OCI-LY7 (cell line): ENCODE data around the gene CNDP1. TPM values are rescaled to one million over a fixed set of nuclear protein-coding genes. Genes with fewer than 3 reads are reported as not detected.

Source experiments
- BruUV-seq: library from RNA; stranded (reverse); fragments of 400-500 nt; replicated peaks from 2 replicates; lab custom pipeline; 2021; lab: Mats Ljungman, UMichigan
- CTCF ChIA-PET: fragments of 300-600 bp; sonication (Branson Sonifier 250); formaldehyde crosslinking; loops from one replicate; lab custom pipeline; 2022; ENCODE audit warnings: antibody characterized with exemption; ENCODE audit not compliant: unreplicated experiment; lab: Charles Lee
- POLR2A ChIA-PET: fragments of 300-600 bp; sonication (Branson Sonifier 250); formaldehyde crosslinking; loops from one replicate; lab custom pipeline; 2022; ENCODE audit warnings: antibody characterized with exemption; lab: Charles Lee
- DNase-seq: peaks from one replicate; pipeline ENCODE4 v3.0.0-alpha.2; 2015; ENCODE audit warnings: low spot score
- H2AFZ ChIP-seq: fragments of 200-600 bp; sonication (generic), shearing (Covaris generic); 2 replicates; pipeline ENCODE4 v1.6.1; 2014; ENCODE audit warnings: mild to moderate bottlenecking, antibody characterized with exemption, low read length, moderate library complexity
- H3K27ac ChIP-seq: fragments of 200-600 bp; sonication (generic); 2 replicates; pipeline ENCODE4 v1.5.1; 2014; ENCODE audit warnings: mixed run types, low read depth, mild to moderate bottlenecking, moderate library complexity, low read length, inconsistent platforms; ENCODE audit not compliant: poor library complexity, severe bottlenecking
- H3K36me3 ChIP-seq: fragments of 200-600 bp; sonication (generic); 2 replicates; pipeline ENCODE4 v1.6.1; 2014; ENCODE audit warnings: mild to moderate bottlenecking, antibody characterized with exemption, low read length, moderate library complexity, mixed read lengths; ENCODE audit not compliant: insufficient read depth
- H3K4me1 ChIP-seq: fragments of 200-600 bp; sonication (generic); 2 replicates; pipeline ENCODE4 v1.5.1; 2014; ENCODE audit warnings: mild to moderate bottlenecking, low read length; ENCODE audit not compliant: insufficient read depth, poor library complexity, severe bottlenecking
- H3K4me2 ChIP-seq: fragments of 200-600 bp; sonication (generic); 2 replicates; pipeline ENCODE4 v1.6.1; 2014; ENCODE audit warnings: mild to moderate bottlenecking, low read length
- H3K4me3 ChIP-seq: fragments of 200-600 bp; sonication (generic); 2 replicates; pipeline ENCODE4 v1.5.1; 2014; ENCODE audit warnings: mild to moderate bottlenecking, low read depth, low read length; ENCODE audit not compliant: poor library complexity, severe bottlenecking
- H3K79me2 ChIP-seq: fragments of 200-600 bp; sonication (generic); 2 replicates; pipeline ENCODE4 v1.6.1; 2016; ENCODE audit warnings: low read depth, mild to moderate bottlenecking, low read length, moderate library complexity, mixed read lengths; ENCODE audit not compliant: insufficient read depth
- H3K9me2 ChIP-seq: fragments of 200-600 bp; sonication (generic); 2 replicates; pipeline ENCODE4 v1.6.1; 2016; ENCODE audit warnings: mild to moderate bottlenecking, low read length, mixed read lengths; ENCODE audit not compliant: insufficient read depth
- H3K9me3 ChIP-seq: fragments of 200-600 bp; sonication (generic); 2 replicates; pipeline ENCODE4 v1.6.1; 2014; ENCODE audit warnings: mild to moderate bottlenecking, mixed run types, low read length, mixed read lengths
- H4K20me1 ChIP-seq: fragments of 200-600 bp; sonication (generic); 2 replicates; pipeline ENCODE4 v1.6.1; 2014; ENCODE audit warnings: mild to moderate bottlenecking, antibody characterized with exemption, low read length, moderate library complexity, mixed read lengths; ENCODE audit not compliant: insufficient read depth
- EZH2phosphoT487 ChIP-seq: fragments of 200-600 bp; sonication (generic); IDR thresholded peaks from 2 replicates; pipeline ENCODE4 v1.6.1; 2018; ENCODE audit warnings: low read depth, borderline replicate concordance, mild to moderate bottlenecking, mixed run types, antibody characterized with exemption, low read length, moderate library complexity, mixed read lengths
- intact Hi-C: fragments of 100-400 bp; cut with micrococcal nuclease; formaldehyde crosslinking; loops from one replicate; pipeline ENCODE4 v1.10.0; 2022; ENCODE audit not compliant: unreplicated experiment
- total RNA-seq, 2 experiments: library from RNA; depleted of rRNA in 1 of 2; stranded (reverse); fragments of >200 nt in 1 of 2; shearing (Covaris generic) in 1 of 2; gene quantifications; 2 replicates each; pipeline ENCODE4 v1.2.3, GENCODE V29; 2014 to 2022
- TF ChIP-seq, protein P1 (sequence below): fragments of 200-600 bp; sonication (generic); conservative IDR thresholded peaks from 2 replicates; pipeline ENCODE4 v1.5.1; 2014; ENCODE audit warnings: mild to moderate bottlenecking, antibody characterized with exemption, low read length, moderate library complexity, mixed read lengths

The CNDP1 gene
- total RNA-seq, 2 experiments from 2014 or later = not detected

DNA sequence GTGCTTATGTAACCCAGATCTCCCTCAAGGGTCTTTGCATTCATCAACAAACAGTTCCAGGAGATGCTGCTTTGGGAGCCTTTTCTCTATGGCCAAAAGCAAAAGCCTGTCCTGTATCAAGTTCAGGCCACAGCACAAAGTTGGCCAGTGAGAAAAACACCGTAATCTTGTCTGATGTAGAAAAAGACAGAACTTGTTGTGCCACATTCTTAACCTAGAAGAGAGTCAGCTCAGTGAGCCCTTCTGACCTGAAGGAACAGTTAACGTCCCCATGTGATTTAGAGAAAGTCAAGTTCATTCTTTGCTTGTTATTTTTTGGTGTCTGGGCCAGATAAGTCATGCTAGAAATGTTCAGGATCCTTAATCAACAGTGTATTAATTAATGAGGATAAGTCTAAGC, 7.8 kb upstream of the CNDP1 start:
- Histone ChIP-seq H3K4me3 (no peak overlapping the region), H3K4me2 (no peak overlapping the region), H3K9me3 (no peaks in the 10 kb centered on the region), H3K36me3 (no peaks in the 10 kb centered on the region), H2AFZ (no peak overlapping the region), H3K79me2 (no peaks in the 10 kb centered on the region), H3K27ac (no peak overlapping the region), H4K20me1 (no peaks in the 10 kb centered on the region), H3K9me2 (no peaks in the 10 kb centered on the region), H3K4me1 (no peaks in the 10 kb centered on the region)
- no TSS peak for BruUV-seq
- intact Hi-C loops = no loop called here
- DNase-seq = no peak
- ChIA-PET CTCF (no interaction called here), POLR2A (interaction anchor here (0.9 kb wide), 1 partner anchor 26 kb away, joined by 5 read pairs; no protein-coding TSS in a partner anchor)
- no peak for TF ChIP-seq EZH2phosphoT487
- TF ChIP-seq, protein P1, sequence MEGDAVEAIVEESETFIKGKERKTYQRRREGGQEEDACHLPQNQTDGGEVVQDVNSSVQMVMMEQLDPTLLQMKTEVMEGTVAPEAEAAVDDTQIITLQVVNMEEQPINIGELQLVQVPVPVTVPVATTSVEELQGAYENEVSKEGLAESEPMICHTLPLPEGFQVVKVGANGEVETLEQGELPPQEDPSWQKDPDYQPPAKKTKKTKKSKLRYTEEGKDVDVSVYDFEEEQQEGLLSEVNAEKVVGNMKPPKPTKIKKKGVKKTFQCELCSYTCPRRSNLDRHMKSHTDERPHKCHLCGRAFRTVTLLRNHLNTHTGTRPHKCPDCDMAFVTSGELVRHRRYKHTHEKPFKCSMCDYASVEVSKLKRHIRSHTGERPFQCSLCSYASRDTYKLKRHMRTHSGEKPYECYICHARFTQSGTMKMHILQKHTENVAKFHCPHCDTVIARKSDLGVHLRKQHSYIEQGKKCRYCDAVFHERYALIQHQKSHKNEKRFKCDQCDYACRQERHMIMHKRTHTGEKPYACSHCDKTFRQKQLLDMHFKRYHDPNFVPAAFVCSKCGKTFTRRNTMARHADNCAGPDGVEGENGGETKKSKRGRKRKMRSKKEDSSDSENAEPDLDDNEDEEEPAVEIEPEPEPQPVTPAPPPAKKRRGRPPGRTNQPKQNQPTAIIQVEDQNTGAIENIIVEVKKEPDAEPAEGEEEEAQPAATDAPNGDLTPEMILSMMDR = no peak

DNA sequence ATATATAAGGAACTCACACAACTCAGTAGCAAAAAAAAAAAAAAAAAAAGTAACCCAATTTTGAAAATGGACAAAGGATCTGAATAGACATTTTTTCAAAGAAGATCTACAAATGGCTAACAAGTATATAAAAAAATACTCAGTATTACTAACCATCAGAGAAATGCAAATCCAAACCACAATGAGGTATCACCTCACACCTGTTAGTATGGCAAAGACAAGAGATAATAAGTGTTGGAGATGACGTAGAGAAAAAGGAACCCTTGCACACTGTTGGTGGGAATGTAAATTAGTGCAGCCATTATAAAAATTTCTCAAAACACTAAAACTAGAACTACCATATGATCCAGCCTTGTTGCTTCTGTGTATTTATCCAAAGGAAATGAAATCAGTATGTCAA, 5.8 kb upstream of the CNDP1 start:
- ChIA-PET POLR2A (no interaction called here), CTCF (no interaction called here)
- TF ChIP-seq EZH2phosphoT487 = no peak
- TF ChIP-seq, protein P1 = no peak
- Histone ChIP-seq H3K4me3 (no peak overlapping the region), H3K9me3 (no peaks in the 10 kb centered on the region), H3K4me1 (no peaks in the 10 kb centered on the region), H3K79me2 (no peaks in the 10 kb centered on the region), H3K9me2 (no peaks in the 10 kb centered on the region), H4K20me1 (no peaks in the 10 kb centered on the region), H2AFZ (no peak overlapping the region), H3K4me2 (no peak overlapping the region), H3K27ac (no peak overlapping the region), H3K36me3 (no peaks in the 10 kb centered on the region)
- intact Hi-C loops = no loop called here
- DNase-seq = no peak
- BruUV-seq = no TSS peak

DNA sequence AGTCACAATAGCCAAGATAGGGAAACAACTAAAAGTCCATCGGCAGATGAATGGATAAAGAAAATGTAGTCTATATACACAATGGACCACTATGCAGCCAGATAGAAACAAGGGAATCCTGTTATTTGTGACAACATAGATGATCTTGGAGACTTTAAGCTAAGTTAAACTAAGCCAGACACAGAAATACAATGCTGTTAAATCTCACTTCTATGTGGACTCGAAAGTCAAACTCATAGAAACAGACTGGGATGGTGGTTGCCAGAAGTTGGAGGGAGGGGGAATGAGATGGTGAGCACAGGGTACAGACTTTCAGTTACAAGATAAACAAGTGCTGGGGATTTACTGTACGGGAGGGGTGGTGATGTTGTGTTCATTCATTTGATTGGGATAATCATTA, 5.4 kb upstream of the CNDP1 start:
- intact Hi-C loops = no loop called here
- CTCF ChIA-PET = no interaction called here
- Histone ChIP-seq H3K4me2 (no peak overlapping the region), H3K27ac (no peak overlapping the region), H3K36me3 (no peaks in the 10 kb centered on the region), H4K20me1 (no peaks in the 10 kb centered on the region), H3K9me3 (no peaks in the 10 kb centered on the region), H3K4me3 (no peak overlapping the region), H2AFZ (no peak overlapping the region), H3K4me1 (no peaks in the 10 kb centered on the region), H3K79me2 (no peaks in the 10 kb centered on the region), H3K9me2 (no peaks in the 10 kb centered on the region)
- BruUV-seq = no TSS peak
- TF ChIP-seq, protein P1 = no peak
- TF ChIP-seq EZH2phosphoT487 = no peak
- POLR2A ChIA-PET = no interaction called here
- DNase-seq = no peak
